RWPE2 (cell line): ENCODE data around the gene AK8.

Source experiments
- ATAC-seq: fragments of 200-7000 bp; cut with Tn5 transposase; 3 replicates; pipeline ENCODE4 v1.9.1; 2021; ENCODE audit warnings: low read depth
- DNase-seq: peaks from one replicate; pipeline ENCODE4 v3.0.0-alpha.2; 2020; ENCODE audit warnings: low spot score
- H3K27ac ChIP-seq: fragments of 450-650 bp; 2 replicates; pipeline ENCODE4 v1.5.1; 2017; ENCODE audit warnings: mild to moderate bottlenecking; ENCODE audit not compliant: poor library complexity, severe bottlenecking
- H3K27me3 ChIP-seq: fragments of 250-450 bp; sonication (Bioruptor Pico); 2 replicates; pipeline ENCODE4 v1.5.1; 2021; ENCODE audit warnings: mild to moderate bottlenecking, moderate library complexity; ENCODE audit not compliant: insufficient read depth, poor library complexity, severe bottlenecking
- H3K36me3 ChIP-seq: fragments of 250-450 bp; sonication (Bioruptor Pico); 2 replicates; pipeline ENCODE4 v1.5.1; 2020; ENCODE audit warnings: low read depth, mild to moderate bottlenecking, moderate library complexity
- H3K4me1 ChIP-seq: fragments of 250-450 bp; sonication (Bioruptor Pico); 2 replicates; pipeline ENCODE4 v1.5.1; 2021; ENCODE audit warnings: mild to moderate bottlenecking, moderate library complexity; ENCODE audit not compliant: insufficient read depth, poor library complexity, severe bottlenecking
- H3K4me3 ChIP-seq: fragments of 250-450 bp; sonication (Bioruptor Pico); 2 replicates; pipeline ENCODE4 v1.5.1; 2021; ENCODE audit warnings: mild to moderate bottlenecking, moderate library complexity; ENCODE audit not compliant: severe bottlenecking
- H3K9me3 ChIP-seq: fragments of 250-450 bp; sonication (Bioruptor Pico); 2 replicates; pipeline ENCODE4 v1.5.1; 2021; ENCODE audit warnings: mild to moderate bottlenecking, moderate library complexity; ENCODE audit not compliant: severe bottlenecking
- TF ChIP-seq, protein P1 (sequence below): fragments of 450-650 bp; IDR thresholded peaks from one replicate; pipeline ENCODE4 v1.5.1; 2017; ENCODE audit warnings: mild to moderate bottlenecking, moderate library complexity; ENCODE audit not compliant: poor library complexity, severe bottlenecking

AK8 gene

DNA sequence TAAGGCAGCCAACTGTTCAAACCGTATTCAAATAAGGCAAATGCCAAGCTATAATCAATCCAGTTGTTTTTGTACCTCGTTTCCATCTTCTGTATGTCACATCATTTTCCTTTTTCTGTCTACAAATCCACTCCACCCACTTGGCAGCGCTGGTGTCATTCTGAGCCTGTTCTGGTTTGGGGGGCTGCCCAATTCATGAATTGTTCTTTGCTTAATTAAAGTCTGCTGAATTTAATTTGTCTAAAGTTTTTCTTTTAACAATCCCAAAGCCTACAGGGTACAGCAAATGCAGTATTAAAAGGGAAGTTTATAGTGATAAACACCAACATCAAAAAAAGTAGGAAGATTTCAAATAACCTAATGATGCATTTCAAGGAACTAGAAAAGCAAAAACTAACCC lies 114.5 kb downstream of the AK8 start:
- DNase-seq = no peak
- Histone ChIP-seq H3K27me3 (no peaks in the 10 kb centered on the region), H3K9me3 (no peaks in the 10 kb centered on the region), H3K27ac (no peak overlapping the region), H3K36me3 (no peaks in the 10 kb centered on the region), H3K4me3 (no peak overlapping the region), H3K4me1 (no peaks in the 10 kb centered on the region)
- TF ChIP-seq, protein P1, sequence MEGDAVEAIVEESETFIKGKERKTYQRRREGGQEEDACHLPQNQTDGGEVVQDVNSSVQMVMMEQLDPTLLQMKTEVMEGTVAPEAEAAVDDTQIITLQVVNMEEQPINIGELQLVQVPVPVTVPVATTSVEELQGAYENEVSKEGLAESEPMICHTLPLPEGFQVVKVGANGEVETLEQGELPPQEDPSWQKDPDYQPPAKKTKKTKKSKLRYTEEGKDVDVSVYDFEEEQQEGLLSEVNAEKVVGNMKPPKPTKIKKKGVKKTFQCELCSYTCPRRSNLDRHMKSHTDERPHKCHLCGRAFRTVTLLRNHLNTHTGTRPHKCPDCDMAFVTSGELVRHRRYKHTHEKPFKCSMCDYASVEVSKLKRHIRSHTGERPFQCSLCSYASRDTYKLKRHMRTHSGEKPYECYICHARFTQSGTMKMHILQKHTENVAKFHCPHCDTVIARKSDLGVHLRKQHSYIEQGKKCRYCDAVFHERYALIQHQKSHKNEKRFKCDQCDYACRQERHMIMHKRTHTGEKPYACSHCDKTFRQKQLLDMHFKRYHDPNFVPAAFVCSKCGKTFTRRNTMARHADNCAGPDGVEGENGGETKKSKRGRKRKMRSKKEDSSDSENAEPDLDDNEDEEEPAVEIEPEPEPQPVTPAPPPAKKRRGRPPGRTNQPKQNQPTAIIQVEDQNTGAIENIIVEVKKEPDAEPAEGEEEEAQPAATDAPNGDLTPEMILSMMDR = no peak
- no peak for ATAC-seq

- TF ChIP-seq, protein P1 = no peak
- ATAC-seq (no peak), DNase-seq (no peak)
- Histone ChIP-seq H3K4me1 (no peaks in the 10 kb centered on the region), H3K27ac (no peak overlapping the region), H3K27me3 (no peaks in the 10 kb centered on the region), H3K36me3 (no peaks in the 10 kb centered on the region), H3K4me3 (no peak overlapping the region), H3K9me3 (no peaks in the 10 kb centered on the region)
Observed at GRCh38 chr9:132762896-132763295, 115.2 kb downstream of the AK8 start.

DNA sequence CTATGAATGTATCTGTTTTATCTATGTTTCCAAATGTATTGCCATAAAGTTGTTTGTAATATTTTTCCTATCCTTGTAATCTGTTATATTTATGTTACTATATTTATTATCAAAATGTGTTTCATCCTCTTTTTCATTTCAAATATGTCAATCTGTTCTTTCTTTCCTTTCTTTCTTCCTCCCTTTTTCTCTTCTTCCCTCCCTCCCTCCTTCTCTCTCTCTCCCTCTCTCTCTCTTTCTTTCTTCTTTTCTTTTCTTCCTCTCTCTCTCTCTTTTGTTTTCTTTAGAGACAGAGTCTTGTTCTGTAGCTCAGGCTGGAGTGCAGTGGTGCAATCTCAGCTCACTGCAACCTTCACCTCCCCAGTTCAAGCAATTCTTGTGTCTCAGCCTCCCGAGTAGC lies 116.5 kb downstream of the AK8 start:
- DNase-seq (no peak), ATAC-seq (no peak)
- no peaks in the 10 kb centered on the region for H3K4me1 ChIP-seq
- TF ChIP-seq, protein P1 = no peak
- H3K36me3 ChIP-seq = no peaks in the 10 kb centered on the region
- H3K9me3 ChIP-seq = no peaks in the 10 kb centered on the region
- H3K27ac ChIP-seq = no peak overlapping the region
- no peaks in the 10 kb centered on the region for H3K27me3 ChIP-seq
- H3K4me3 ChIP-seq = no peak overlapping the region

DNA sequence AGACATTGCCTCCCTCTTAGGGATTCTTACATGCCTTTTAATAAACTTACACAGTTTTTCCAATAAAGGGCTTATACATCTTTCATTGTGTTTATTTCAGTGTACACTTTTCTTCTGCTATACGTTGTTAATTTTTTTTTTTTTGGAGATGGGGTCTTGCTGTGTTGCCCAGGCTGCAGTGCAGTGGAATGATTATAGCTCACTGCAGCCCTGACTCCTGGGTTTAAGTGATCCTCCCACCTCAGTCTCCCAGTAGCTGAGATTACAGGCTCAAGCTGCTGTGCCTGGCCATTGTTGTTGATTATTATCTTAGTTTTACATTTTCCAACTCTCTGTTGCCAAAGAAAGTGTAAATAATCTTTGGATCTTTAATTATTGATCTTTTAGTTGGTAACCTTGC lies 118.0 kb downstream of the AK8 start:
- Histone ChIP-seq H3K36me3 (no peaks in the 10 kb centered on the region), H3K27ac (no peak overlapping the region), H3K27me3 (no peaks in the 10 kb centered on the region), H3K4me3 (no peak overlapping the region), H3K4me1 (no peaks in the 10 kb centered on the region), H3K9me3 (no peaks in the 10 kb centered on the region)
- ATAC-seq (no peak), DNase-seq (no peak)
- TF ChIP-seq, protein P1 = no peak

DNA sequence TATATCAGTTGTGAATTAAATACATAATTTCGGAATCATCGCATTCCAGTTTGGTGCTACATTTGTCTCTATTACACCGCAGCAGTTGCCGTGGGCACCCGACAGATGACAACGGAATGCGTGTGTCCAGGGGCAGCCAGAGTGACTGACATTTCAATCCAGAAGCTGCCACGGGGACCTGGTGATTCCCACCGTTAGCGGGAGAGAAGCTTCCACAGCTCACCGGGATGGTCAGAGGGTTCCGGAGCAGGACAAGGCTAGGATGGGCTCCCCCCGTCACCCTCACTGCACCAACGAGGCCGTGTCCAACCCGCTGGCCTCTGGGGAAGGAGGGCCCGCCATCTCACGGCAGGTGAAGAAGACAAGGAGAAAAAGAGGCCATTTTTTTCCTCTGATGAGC lies 121.1 kb downstream of the AK8 start:
- ATAC-seq (no peak), DNase-seq (no peak)
- Histone ChIP-seq H3K27me3 (no peaks in the 10 kb centered on the region), H3K27ac (no peak overlapping the region), H3K4me3 (no peak overlapping the region), H3K36me3 (no peaks in the 10 kb centered on the region), H3K4me1 (no peaks in the 10 kb centered on the region), H3K9me3 (no peaks in the 10 kb centered on the region)
- TF ChIP-seq, protein P1 = no peak
